Activated CD4-positive, CD25-positive, alpha-beta regulatory T cell treated with anti-CD3 and anti-CD28 coated beads, Interleukin-2, amount 50 U/mL, for 16 hours (primary cell): ENCODE measurements around the gene FKBP8.

ENCODE experiments used
- DNase-seq: peaks from one replicate; pipeline ENCODE4 v3.0.0-alpha.2; 2020; ENCODE audit warnings: low read depth, low spot score

The FKBP8 gene

DNA sequence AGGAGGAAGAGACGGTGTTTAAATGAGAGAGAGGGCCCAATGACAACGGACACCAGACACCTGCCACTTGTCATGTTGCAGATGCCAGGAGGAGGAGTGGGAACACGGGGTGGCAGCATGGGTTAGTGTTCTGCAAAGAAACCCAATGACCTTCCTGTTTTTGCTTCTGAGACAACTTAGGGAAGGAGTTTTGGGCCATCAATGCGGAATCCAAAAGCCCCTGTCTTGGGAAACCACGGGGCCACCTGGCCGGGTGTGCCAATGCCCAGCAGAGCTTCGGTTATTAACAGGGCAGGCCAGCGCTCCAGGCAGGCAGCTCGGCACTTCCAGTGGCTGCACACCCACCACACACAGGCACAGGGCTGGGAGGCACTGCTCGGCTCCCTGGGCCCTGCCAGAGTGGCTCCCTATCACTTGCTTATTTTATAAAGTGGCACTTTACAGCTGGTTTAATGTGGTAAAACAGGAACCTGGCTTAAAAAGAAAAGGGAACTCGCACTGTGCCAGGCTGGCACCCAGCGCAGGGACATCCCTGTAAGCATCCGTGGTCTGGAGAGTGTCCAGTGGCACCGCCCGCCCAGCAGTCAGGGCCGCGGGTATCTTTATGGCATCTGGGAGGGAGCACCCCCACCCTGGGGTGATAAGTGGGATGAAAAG, 40.6 kb downstream of the FKBP8 start:
- no peak for DNase-seq

DNA sequence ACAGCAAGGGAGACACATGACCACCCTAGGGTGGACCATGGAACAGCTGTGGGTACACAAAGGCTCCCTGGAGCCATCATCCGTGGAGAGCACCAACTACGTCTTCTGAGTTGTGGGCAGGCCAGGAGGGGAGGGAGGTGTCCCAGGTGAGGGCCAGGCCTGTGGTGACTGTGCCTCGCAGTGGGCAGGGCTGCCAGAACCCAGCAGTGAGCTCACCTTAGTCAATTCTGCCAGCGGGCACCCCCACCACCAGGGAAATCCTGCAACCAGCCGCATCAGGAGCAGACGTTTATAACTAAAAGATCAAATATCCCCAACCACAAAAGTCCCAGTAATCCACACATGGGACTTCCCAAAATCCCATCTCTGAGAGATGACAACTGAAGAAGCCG, 41.1 kb downstream of the FKBP8 start:
- DNase-seq: no peak

DNA sequence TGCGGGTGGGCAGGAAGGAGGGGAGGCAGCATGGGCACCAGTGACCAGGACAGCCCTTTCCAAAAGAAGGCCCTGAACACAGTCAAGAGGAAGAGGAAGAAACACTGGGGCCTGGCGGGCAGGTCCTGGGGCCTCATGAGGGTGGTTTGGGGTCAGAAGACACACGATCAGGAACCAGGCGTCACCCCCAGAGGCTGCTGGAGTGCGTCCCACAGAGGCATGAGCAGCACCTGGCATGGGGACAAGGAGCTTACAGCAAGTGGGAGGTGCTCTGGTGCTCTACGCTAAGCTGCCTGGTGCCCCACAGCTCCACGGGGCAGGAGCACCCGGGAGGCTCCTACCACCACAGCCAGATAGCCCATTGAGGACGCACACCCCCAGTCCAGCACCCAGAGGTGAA, 41.5 kb downstream of the FKBP8 start:
- DNase-seq: no peak

DNA sequence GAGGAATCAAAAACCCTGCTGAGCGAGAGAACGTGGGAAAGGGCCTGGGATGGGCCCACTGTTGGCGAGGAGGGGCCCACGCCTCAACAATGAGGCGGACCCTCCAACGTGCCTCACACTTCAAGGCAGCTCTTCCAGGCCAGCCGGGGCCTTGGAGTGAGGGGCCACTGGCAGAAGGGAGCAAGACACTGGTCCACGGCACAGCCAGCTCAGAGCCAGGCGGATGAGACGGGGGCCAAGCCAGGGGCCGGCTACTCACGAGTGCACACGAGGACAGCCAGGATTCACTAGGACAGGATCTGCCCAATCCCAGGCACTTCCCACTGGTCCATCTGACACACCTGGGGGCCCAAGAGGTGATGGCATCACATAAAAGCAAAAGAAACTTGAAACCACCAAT, 42.0 kb downstream of the FKBP8 start:
- no peak for DNase-seq

DNA sequence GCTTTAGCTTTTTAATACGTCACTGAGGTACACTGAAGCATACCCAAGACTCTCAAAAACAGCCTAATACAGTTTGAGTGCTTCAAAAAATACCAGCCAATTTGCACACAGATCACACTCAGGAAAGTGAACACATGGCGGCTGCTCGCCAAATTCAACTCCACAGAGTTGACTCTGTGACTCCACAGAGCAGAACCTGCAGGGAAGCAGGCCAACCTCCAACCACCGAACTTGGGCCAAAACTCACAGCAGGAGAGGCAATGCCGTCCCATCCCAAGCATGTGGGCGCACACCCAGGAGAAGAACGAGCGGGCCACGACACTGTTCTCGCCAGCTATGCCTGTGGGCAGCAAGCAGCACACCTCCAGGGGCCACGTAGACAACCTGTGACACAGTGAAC, 42.6 kb downstream of the FKBP8 start:
- no peak for DNase-seq

DNA sequence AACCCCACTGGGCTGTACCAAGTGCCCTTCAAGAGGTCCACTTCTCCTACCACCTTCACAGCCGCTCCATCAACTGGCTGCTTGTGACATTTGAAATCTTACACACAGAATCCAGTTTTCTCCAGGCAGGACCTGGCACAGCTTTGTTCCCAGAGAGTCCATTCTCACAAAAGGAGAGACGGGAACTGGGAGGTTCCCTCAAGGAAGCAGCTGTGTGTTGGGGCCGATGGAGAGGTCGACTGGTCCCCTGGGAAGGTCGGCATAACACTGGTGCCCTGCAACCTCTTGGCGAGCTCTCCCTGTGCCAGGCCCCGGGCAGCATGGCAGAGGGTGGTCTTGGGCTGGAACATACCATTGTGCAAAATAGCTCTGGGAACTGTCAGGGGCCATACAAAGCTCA, 43.0 kb downstream of the FKBP8 start:
- no peak for DNase-seq

DNA sequence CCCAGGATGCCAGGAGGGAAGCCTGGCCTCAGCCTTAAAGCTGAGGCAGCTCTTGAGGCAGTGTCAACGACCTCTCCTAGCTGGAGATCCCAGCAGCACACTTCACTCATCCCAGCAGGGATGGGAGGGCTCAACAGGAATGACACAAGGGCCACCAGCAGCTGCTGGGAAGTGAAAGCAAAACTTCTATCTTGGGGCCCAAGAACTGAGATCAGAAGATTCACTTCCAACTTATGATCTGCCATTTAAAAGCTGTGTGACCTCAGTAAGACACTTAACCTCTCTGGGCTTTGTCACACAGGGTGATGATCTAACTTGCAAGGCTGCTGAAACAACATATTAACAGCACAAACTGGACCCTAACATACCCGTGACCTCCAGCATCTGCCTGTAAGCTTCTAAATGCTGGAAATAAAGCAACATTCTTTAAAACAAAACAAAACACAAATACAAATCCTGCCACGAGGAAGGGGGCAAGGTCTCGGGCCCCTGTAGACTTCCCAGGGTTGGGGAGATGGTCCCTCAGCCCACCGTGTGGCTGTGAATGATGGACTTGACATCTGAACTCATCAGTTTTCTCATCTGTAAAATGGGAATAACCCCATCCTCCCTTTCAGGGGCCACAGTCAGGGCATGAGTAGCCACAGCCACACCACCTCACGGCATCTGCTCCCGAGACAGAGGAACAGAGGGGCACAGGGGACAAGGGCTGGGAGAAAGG, 44.2 kb downstream of the FKBP8 start:
- DNase-seq: no peak

DNA sequence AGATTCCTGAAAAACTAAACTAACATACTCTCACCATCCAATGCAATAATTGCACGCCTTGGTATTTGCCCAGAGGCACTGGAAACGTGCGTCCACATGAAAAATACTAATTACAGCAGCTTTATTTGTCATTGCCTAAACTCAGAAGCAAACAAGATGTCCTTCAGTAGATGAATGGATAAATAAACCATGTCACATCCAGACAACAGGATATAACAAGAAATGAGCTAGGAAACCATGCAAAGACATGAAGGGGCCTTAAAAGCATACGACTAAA, 46.5 kb downstream of the FKBP8 start:
- no peak for DNase-seq

DNA sequence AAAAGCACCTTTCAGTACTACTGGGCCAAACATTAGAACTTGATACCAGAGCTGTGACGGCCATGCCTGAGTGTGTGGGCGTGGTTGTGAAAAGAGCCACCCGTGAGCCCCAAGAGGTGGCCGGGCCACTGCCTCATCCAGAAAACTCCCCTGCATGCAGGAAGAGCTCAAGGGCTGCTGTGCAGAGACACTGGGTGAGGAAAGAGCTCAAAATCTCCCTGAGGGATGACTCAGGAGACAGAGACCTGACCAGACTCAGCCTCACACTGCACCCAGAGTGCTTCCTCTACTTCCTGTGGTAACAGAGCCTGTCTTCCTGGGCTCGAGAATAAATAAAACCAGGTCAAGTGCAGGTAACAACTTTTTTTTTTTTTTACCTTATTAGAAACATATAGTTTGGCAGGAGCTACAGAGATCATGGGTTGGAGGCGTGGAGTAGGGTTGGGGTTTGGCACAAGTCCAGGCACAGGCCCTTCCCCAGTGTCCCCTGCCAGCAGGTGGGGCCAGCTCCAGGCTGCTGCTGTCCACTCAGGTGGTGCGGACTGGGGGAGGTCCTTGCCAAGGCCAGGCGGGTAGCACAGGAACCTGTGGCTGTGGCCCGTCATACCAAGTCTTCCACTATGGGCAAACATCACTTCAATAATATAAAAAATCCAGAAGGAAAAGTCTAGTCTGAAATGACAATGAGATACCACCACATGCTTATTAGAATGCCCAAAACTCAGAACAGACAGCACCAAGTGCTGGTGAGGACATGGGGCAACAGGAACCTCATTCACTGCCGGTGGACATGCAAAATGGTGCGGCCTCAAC, 47.0 kb downstream of the FKBP8 start:
- DNase-seq: no peak

DNA sequence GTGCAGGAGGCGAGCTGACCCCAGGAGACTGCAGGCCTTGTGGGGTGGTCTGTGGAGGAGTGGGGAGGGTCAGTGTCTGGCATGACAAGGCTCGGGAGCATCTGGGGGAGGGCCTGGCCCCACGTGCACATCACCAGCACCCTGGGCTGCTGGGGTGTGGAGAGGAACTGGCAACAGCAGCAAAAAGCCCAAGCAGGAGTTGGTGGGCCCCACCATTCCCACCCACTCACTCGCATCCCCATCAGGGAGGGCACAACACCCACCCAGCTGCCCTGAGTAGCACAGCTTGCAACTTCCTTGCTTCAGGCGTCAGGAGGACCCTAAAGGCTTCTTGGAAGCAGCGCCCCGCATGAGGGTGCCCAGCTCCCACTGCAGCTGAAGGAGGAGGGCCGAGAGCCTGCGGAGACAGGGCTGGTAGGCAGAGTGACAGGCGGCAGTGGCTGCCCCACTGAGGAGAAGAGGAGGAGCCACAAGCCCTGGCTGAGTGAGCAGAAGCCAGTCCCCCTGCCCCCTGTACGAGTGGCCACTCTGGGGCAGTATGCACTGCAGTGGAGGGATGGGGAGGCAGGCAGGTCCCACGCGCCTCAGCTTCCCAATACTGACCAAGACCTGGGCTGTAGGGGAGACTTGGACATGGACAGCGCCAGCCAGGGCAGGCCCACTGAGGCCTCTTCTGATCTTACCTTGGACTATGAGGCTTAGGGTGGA, 48.0 kb downstream of the FKBP8 start:
- no peak for DNase-seq

DNA sequence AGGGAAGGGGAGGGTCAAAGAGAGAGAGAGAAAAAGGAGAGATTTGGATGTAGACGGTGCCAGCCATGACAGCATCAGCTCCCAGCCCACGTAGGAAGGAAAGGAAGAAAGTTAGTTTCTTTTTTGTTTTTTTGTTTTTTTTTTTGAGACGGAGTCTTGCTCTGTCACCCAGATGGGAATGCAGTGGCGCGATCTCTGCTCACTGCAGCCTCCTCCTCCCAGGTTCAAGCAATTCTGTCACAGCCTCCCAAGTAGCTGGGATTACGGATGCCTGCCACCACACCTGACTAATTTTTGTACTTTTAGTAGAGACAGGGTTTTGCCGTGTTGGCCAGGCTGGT, 49.1 kb downstream of the FKBP8 start:
- DNase-seq: no peak

DNA sequence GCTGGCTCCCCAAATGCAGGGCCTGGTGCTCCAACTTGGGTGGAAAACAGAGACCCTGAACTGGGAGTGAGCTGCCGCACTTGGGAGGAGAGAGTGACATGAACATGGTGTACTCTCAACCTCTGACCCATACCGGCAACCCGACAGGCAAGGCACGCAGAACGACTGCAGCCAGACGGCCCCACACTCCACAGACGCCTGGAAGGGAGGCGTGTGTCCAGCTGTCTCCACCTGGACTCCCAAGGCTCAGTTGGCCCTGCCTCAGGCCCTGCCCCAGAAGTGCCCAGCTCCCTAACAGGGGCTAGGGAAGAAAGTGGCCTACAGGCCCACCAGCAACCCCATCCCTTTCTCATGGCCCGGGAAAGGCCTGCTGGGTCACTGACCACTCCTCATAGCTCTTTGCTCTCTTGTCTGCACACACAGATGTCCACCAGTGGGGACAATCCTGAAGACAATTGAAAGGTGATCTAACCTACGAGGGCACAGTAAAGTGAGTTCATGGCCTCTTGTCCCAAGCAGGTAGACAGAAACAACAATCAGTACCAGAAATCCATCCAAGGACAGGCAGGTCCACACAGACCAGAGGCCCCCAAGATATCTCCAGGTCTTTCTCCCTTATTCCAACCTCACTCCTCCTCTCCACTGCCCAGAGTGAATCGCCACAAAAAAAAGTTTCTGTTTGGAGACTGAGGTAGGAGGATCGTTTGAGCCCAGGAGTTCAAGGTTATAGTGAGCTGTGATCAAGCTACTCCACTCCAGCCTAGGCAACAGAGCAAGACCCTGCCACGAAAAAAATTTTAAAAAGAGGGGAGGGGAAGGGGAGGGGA, 49.7 kb downstream of the FKBP8 start:
- no peak for DNase-seq

DNA sequence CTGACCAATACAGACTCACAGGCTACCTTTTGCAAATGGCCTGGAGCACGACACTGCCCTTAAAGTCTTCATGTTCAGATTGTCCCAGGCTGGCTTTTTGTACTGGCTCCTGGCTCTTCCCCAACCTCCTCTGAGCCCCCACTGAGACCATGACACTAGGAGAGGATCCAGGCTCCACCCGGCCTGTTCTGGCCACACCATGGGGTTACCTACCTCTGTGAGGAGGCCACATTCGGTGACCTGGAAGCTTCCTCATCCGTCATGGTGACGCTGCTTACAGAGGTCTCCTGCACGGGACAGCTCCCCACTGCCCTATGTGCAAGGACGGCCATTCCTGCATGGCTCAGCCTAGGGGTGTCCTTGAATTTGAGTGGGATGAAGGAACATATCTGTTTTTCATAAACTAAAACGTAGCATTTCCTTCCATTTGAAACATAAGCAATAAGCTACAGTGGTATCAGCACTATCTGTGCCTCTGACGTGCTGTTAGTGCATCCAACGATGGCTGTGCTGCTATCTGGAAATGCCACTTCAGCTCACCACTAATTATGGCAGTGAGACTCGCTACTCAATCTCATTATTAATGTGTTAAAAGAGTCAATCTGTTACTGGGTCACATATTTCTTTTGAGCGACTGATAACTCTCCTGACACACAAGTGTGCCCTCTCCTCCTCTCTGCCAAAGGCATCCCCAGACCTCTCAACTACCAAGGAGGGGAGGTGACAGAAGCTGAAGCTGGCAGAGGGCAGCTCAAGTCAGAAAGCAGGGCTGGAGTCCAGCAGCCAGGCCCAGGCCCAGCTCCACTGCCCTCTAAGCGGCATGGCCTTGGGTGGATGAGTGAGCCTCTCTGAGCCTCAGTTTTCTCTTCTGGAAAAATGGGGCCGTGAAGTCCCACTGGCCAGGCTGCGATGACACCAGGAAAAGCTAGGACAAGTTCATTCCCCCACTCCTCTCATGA, 51.1 kb downstream of the FKBP8 start:
- DNase-seq: no peak

DNA sequence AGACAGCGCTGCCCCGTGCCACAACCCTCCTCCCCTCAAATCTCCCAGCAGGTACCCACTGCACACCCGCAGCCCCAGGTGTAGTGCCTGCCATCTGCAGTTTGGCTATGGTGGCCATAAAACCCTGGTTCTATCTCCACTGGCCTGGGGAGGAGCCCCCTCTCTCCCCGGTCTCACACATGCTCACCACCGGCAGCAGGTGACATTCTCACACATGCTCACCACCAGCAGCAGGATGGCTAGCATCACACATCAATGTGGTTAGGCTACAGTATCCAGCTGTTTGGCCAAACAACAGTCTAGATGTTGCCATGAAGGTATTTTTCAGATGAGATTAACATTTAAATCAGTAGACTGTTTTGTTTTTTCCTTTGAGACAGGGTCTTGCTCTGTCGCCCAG, 52.6 kb downstream of the FKBP8 start:
- no peak for DNase-seq

DNA sequence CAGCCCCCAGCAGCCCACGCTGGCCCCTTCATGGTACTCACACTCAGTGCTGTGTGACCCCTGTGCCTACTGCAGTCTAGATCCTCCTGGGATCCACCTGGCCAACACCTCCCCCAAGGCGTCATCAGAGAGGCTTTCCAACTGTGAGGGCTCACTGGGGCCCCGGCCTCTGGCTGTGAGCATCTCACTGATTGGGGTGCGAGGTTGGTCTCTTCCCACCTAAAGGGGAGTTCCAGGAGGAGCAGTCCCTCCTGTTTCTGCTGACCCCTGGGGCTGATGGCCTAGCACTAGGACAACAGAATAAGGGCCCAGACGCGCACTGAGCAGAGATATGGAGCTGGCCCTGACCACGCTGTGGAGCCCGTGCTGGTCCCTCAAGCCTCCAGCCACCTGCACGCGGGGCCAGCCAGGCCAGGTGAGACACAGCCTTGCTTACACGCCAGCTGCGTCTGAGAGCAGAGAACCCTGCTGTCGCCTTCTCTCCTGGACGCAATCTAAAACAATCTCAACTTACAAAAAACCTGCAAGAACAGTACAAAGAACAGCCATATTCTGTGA, 53.7 kb downstream of the FKBP8 start:
- DNase-seq: no peak

DNA sequence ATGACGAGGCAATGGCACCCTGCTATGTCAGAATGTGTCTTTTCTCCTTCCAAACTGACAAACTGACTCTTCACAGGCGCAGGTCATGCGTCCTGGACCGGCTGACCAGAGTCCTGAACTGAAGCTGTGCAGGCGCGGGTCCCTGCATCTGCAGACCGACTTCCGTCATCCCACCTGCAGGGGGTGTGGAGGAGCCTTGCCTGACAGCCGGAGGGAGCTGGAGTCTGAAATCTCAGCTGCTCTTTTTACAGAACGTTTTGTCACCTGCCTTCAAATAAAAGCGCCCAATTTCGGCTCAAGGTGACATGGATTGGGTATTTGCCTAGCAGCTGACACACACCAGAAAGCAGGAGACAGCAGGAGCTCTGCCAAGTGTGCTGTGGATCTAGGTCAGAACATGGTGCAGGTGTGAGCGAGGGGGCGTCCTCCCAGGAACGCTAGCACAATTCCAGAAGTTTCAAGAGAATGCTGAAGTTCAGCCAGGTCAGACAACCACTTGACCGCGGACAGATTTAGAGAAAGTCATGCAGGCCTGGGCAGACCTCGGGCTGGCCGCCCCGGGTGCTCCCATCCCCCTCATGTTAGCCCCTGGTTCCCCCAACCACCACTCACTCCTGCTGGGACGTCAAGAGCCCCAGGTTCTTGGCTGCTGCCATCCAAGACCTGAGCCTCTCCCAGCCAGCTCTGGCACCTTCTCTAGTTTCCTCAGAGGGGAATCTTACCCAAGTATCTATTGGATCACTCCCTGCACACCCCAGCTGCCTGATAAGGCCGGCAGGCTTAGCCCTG, 54.3 kb downstream of the FKBP8 start:
- no peak for DNase-seq

DNA sequence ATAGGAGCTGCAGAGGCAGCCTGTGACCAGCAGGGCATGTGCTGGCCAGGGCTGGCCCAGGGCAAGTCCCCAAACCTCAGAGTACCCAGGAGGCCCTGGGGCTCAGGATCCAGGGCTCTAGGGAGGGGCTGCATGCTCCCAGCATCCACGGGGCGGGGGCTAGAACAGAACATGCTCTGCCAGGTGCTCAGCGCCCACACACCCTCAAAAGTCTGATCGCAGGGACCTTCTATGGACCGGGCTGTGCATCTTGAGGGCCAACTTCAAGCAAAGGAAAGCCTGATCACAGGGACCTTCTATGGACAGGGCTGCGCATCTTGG, 55.0 kb downstream of the FKBP8 start:
- DNase-seq: no peak

DNA sequence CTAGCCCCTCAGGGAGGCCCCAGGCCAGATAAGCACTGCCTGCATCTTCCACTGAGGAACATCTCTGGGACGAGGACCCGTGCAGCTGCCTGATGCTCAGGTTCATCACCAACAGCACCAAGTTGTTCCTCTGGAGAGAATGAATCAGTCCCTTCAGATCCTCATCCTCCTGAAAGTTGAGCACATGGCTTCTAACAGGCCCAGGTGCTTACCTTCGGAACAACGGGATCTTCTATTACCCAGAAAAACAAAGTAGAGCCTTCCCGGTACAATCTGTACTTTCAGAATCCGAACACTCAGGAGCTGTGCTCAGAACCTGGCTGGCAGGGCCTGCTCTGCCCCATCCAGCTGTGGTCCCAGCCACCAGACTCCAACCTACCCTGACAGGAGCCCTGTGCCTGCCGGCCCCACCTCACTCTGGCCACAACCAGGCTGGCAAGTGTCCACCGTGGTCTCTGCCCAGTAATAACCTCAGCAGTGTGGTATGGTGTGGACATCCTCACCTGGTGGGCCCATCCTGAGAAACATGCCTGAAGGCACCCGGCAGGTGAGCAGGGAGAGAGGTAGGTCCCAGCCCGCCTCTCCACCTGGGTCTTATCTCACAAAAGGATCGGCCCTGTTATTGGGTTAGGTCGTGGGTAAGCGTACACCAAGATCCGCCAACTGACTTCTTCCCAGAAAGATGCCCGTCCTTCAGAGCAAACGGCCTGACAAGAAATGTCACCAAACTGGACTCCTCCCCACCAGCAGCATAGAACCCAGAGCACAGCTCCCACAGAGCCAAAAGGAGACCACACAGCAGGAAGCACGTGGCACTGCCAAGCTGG, 55.6 kb downstream of the FKBP8 start:
- DNase-seq: no peak

DNA sequence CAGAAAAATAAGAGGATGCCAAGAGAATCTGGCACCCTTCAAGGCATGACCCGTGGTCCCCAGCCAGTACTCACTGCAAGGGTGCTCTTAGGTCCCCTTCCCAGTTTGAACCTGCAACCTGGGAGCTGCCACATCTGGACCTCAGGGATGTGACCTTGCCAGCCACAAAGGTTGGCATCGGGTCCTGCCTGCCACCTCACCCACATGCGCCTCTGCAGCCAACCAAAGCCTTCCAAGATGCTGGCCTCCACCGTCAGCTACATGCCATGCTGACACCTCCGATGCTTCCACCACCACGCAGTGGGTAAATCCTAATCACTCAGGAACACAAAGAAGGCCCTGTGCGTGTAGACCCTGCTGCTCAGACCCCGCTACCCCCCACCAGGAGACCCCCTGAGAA, 56.6 kb downstream of the FKBP8 start:
- DNase-seq: no peak
